Nephron progenitor cell (in vitro differentiated cells): ENCODE measurements around the gene HEBP1.

Experiments used
- DNase-seq: peaks from one replicate; pipeline ENCODE4 v3.0.0; 2021
- H3K27ac Mint-ChIP-seq: 2 replicates; pipeline ENCODE4 v1.8.0; 2021; ENCODE audit warnings: mild to moderate bottlenecking, moderate library complexity, mixed read lengths
- H3K27me3 Mint-ChIP-seq: 2 replicates; pipeline ENCODE4 v1.8.0; 2021; ENCODE audit warnings: mild to moderate bottlenecking, low read depth, mixed read lengths; ENCODE audit not compliant: poor library complexity
- H3K36me3 Mint-ChIP-seq: 2 replicates; pipeline ENCODE4 v1.8.0; 2021; ENCODE audit warnings: low read depth, mixed read lengths
- H3K4me1 Mint-ChIP-seq: 2 replicates; pipeline ENCODE4 v1.8.0; 2021; ENCODE audit warnings: mixed read lengths
- H3K4me3 Mint-ChIP-seq: 2 replicates; pipeline ENCODE4 v1.8.0; 2021; ENCODE audit warnings: mild to moderate bottlenecking, moderate library complexity, mixed read lengths
- H3K9me3 Mint-ChIP-seq: 2 replicates; pipeline ENCODE4 v1.8.0; 2021; ENCODE audit warnings: mild to moderate bottlenecking, moderate library complexity, mixed read lengths
- CTCF ChIP-seq: fragments of 200-600 bp; sonication (generic); IDR thresholded peaks from 2 replicates; pipeline ENCODE4 v1.5.0; 2021; ENCODE audit warnings: antibody characterized with exemption

Gene HEBP1

GRCh38 chr12:13002301-13003097 is 2.4 kb upstream of the HEBP1 start:
- Mint-ChIP-seq H3K9me3 (no peaks in the 10 kb centered on the region), H3K36me3 (no peaks in the 10 kb centered on the region), H3K27ac (no peak overlapping the region), H3K4me3 (peak overlapping the region; percentile 83), H3K27me3 (peaks cover 54% of the 10 kb centered on the region), H3K4me1 (peaks cover 31% of the 10 kb centered on the region)
- no peak for DNase-seq
- no peak for TF ChIP-seq CTCF

- Mint-ChIP-seq H3K4me3 (peak overlapping the region; percentile 83), H3K27ac (peak overlapping the region; percentile 13), H3K4me1 (peaks cover 37% of the 10 kb centered on the region), H3K27me3 (peaks cover 56% of the 10 kb centered on the region), H3K9me3 (no peaks in the 10 kb centered on the region), H3K36me3 (no peaks in the 10 kb centered on the region)
- no peak for DNase-seq
- TF ChIP-seq CTCF: no peak
Observed at GRCh38 chr12:13001775-13002040, 1.6 kb upstream of the HEBP1 start.

GRCh38 chr12:13000925-13001774 is 1.1 kb upstream of the HEBP1 start:
- TF ChIP-seq CTCF: peak; percentile 8
- H3K27ac Mint-ChIP-seq: peak overlapping the region; percentile 55
- peaks cover 37% of the 10 kb centered on the region for H3K4me1 Mint-ChIP-seq
- H3K36me3 Mint-ChIP-seq: no peaks in the 10 kb centered on the region
- DNase-seq: peak; percentile 74
- no peaks in the 10 kb centered on the region for H3K9me3 Mint-ChIP-seq
- H3K27me3 Mint-ChIP-seq: peaks cover 56% of the 10 kb centered on the region
- peak overlapping the region; percentile 91 for H3K4me3 Mint-ChIP-seq

- no peak for TF ChIP-seq CTCF
- no peaks in the 10 kb centered on the region for H3K36me3 Mint-ChIP-seq
- peaks cover 54% of the 10 kb centered on the region for H3K27me3 Mint-ChIP-seq
- peak overlapping the region; percentile 91 for H3K4me3 Mint-ChIP-seq
- DNase-seq: no peak
- H3K4me1 Mint-ChIP-seq: peaks cover 37% of the 10 kb centered on the region
- H3K9me3 Mint-ChIP-seq: no peaks in the 10 kb centered on the region
- peak overlapping the region; percentile 55 for H3K27ac Mint-ChIP-seq
Observed at GRCh38 chr12:13000616-13000924, 505 bp upstream of the HEBP1 start.

GRCh38 chr12:12999271-12999958 is 650 bp downstream of the HEBP1 start:
- Mint-ChIP-seq H3K9me3 (no peaks in the 10 kb centered on the region), H3K36me3 (no peaks in the 10 kb centered on the region), H3K4me1 (peaks cover 37% of the 10 kb centered on the region), H3K4me3 (peak overlapping the region; percentile 91), H3K27me3 (peaks cover 44% of the 10 kb centered on the region), H3K27ac (no peak overlapping the region)
- no peak for TF ChIP-seq CTCF
- no peak for DNase-seq
